Lower leg skin (tissue), 4 donors: ENCODE data around the gene DNAJC21. TPM values are rescaled to one million over a fixed set of nuclear protein-coding genes. Genes with fewer than 3 reads are reported as not detected.
A peak's percentile ranks its signal among the peaks of the same experiment; 100 is the strongest.

Experiments used
- DNase-seq, 2 donors: peaks; one replicate each; pipeline ENCODE4 v3.0.0-alpha.2; 2019; ENCODE audit warnings: low spot score in 2 of 2
- H3K4me3 ChIP-seq: fragments of 200-600 bp; sonication (generic); 2 replicates; pipeline ENCODE4 v1.5.1; 2017; ENCODE audit warnings: mild to moderate bottlenecking, low read depth; ENCODE audit not compliant: poor library complexity, severe bottlenecking
- POLR2A ChIP-seq, 2 donors: fragments of 450-650 bp; IDR thresholded peaks; one replicate each; pipeline ENCODE4 v1.6.1; 2016 to 2017; ENCODE audit warnings: antibody characterized with exemption in 2 of 2, mild to moderate bottlenecking in 1 of 2, moderate library complexity in 1 of 2
- WGBS, 2 donors: methylation state at CpG; one replicate each; pipeline ENCODE4 v1.1.5; 2018; 5-methylcytosine and 5-hydroxymethylcytosine counted together
- intact Hi-C: fragments of 100-400 bp; cut with DNase I; formaldehyde crosslinking; loops from one replicate; pipeline ENCODE4 v1.15.0; 2023; ENCODE audit warnings: low total_unique reads
- total RNA-seq, 4 donors: library from RNA; depleted of rRNA; stranded (reverse); fragments of >200 nt; gene quantifications; one replicate each; pipeline ENCODE4 v1.1.0, GENCODE V29; 2016
- TF ChIP-seq, protein P1 (sequence below), 3 donors: fragments of 450-650 bp; IDR thresholded peaks; one replicate each; pipeline ENCODE4 v1.5.1; 2016; ENCODE audit warnings: antibody characterized with exemption in 3 of 3, mild to moderate bottlenecking in 3 of 3, moderate library complexity in 2 of 3

Gene DNAJC21
- total RNA-seq, 4 donors from 2014 or later = 18.3 to 41.6 (median 31.8) TPM

- TF ChIP-seq POLR2A (IDR thresholded peaks at IDR 0.05) = no peak
- TF ChIP-seq, protein P1, sequence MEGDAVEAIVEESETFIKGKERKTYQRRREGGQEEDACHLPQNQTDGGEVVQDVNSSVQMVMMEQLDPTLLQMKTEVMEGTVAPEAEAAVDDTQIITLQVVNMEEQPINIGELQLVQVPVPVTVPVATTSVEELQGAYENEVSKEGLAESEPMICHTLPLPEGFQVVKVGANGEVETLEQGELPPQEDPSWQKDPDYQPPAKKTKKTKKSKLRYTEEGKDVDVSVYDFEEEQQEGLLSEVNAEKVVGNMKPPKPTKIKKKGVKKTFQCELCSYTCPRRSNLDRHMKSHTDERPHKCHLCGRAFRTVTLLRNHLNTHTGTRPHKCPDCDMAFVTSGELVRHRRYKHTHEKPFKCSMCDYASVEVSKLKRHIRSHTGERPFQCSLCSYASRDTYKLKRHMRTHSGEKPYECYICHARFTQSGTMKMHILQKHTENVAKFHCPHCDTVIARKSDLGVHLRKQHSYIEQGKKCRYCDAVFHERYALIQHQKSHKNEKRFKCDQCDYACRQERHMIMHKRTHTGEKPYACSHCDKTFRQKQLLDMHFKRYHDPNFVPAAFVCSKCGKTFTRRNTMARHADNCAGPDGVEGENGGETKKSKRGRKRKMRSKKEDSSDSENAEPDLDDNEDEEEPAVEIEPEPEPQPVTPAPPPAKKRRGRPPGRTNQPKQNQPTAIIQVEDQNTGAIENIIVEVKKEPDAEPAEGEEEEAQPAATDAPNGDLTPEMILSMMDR (IDR thresholded peaks at IDR 0.05) = no peak
- DNase-seq = no peak
- 78 to 92% methylated on average over 2 of the region's 2 CpGs for WGBS, 2 donors
- intact Hi-C loops = loop anchor here (5.0 kb wide), 2 partner anchors 382 to 412 kb away; no protein-coding TSS in a partner anchor
- no peak overlapping the region for H3K4me3 ChIP-seq
Measured at GRCh38 chr5:34899066-34899465, 30.3 kb upstream of the DNAJC21 start.

DNA sequence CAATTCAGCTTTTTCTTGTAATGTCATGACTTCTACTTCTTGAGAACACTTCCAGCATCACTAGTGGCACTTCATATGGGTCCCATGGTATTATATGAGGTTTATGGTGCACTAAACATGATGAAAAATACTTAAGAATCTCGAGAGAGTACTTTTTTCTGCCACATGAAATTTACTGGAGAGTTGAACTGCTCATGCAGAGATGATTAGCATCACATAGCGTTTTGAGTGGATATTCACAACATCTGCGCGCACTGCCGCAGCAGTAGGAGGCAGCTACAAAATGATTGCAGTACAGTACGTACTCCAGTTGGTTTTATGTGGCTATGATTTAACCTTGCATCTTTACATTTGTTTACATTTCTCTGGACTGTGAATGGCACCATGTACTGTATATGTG lies 28.7 kb upstream of the DNAJC21 start:
- intact Hi-C loops = no loop called here

DNA sequence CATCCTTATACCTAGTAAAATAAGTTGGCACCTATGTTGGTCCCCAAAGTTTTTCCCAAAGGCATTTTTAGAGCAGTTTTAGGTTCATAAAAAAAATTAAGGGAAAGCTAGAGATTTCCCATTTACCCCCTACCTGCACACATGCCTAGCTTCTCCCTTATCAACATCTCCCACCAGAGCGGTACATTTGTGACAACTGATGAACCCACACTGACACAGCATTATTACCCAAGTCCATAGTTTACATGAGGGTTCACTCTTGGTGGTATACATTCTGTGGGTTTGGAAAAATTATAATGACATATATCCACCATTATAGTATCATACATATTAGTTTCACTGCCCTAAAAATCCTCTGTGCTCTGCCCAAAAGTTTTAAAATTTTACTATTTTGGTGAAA lies 26.1 kb upstream of the DNAJC21 start:
- WGBS, 2 donors = 48 to 81% methylated on average over 1 of the region's 1 CpG
- intact Hi-C loops = no loop called here
- TF ChIP-seq POLR2A (IDR thresholded peaks at IDR 0.05) = no peak
- TF ChIP-seq, protein P1 (IDR thresholded peaks at IDR 0.05) = no peak
- DNase-seq = no peak
- no peak overlapping the region for H3K4me3 ChIP-seq

More for the DNA sequence above, 28.7 kb upstream of the DNAJC21 start:
- TF ChIP-seq, protein P1 (IDR thresholded peaks at IDR 0.05) = no peak
- TF ChIP-seq POLR2A (IDR thresholded peaks at IDR 0.05) = no peak
- H3K4me3 ChIP-seq = no peak overlapping the region
- no peak for DNase-seq
- 92 to 93% methylated on average over 6 of the region's 6 CpGs for WGBS, 2 donors

DNA sequence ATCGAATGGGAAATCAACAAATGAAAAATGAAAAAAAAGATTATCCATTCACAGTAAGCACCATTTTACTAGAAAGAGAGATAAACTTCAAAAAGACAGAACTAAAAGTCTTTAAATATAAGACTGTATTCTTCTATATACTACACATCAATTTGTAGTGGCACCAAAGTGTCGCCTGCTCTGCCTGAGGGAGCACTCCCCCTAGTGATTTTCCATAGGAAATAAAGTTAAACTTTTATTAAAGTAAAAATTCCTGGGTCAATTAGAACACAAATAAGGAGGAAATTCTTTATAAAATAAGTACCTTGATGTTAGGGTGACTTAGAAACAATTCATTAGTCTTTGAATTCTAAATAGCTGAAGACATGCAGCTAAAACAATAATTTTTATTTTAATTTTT lies 23.8 kb upstream of the DNAJC21 start:
- DNase-seq = no peak
- 89 to 91% methylated on average over 2 of the region's 2 CpGs for WGBS, 2 donors
- no peak overlapping the region for H3K4me3 ChIP-seq
- TF ChIP-seq, protein P1 (IDR thresholded peaks at IDR 0.05) = no peak
- TF ChIP-seq POLR2A (IDR thresholded peaks at IDR 0.05) = no peak
- intact Hi-C loops = no loop called here

- H3K4me3 ChIP-seq = no peak overlapping the region
- no peak for TF ChIP-seq POLR2A (IDR thresholded peaks at IDR 0.05)
- TF ChIP-seq, protein P1 (IDR thresholded peaks at IDR 0.05) = no peak
Measured at GRCh38 chr5:34913072-34913471, 16.3 kb upstream of the DNAJC21 start.

GRCh38 chr5:34914671-34915138 lies 14.7 kb upstream of the DNAJC21 start:
- no peak for TF ChIP-seq POLR2A (IDR thresholded peaks at IDR 0.05)
- TF ChIP-seq, protein P1 (IDR thresholded peaks at IDR 0.05) = no peak
- WGBS, 2 donors = 2% methylated on average over 20 of the region's 20 CpGs
- DNase-seq = peak; percentile 26 to 88
- intact Hi-C loops = no loop called here
- H3K4me3 ChIP-seq = peak overlapping the region; percentile 98

More at GRCh38 chr5:34913072-34913471, 16.3 kb upstream of the DNAJC21 start:
- WGBS, 2 donors = 65 to 71% methylated on average over 2 of the region's 2 CpGs
- DNase-seq = no peak
- intact Hi-C loops = no loop called here
